Measurements from ENCODE around the gene SPRED1. TPM values are rescaled to one million over a fixed set of nuclear protein-coding genes. Genes with fewer than 3 reads are reported as not detected.

Gene SPRED1
- total and polyA plus RNA-seq, 9 of the 15 experiments (the other 6 are each of a cell fraction or from before 2014, with no cell fraction given) = 2.8 to 17.4 (median 7.9) TPM

DNA sequence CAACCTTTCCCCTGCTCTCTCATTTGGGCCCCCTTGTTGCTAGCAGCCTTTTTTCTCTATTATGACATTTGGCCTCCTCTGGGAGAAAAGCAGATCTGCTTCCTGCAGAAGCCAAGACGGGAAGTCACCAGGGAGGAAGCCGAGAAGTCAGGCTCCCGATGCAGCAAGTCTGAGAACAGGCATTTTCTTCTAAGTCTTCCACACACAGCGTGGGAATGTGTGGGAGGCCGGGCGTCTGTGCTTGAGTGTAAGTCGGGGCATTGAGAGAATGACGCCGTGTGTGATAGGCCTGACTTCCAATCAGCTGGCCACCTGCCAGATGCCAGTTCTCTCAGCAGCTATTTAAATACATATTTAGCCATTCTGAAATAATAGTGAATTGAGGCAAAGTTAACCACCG, 125.5 kb downstream of the SPRED1 start:
- Histone ChIP-seq H3K9me1 (ENCODE audit: control insufficient read depth, insufficient read depth, low read length) (no peaks in the 10 kb centered on the region), H3K36me3 (ENCODE audit: control insufficient read depth, insufficient read depth, low read length) (no peaks in the 10 kb centered on the region), H3K9me3 (replicated peaks; ENCODE audit: control insufficient read depth, insufficient read depth, low read depth, low read length) (no peaks in the 10 kb centered on the region), H2AFZ (ENCODE audit: low read depth, low read length) (no peak overlapping the region), H3K4me3 (no peak overlapping the region), H3K27ac (ENCODE audit: extremely low read depth, low read depth, low read length) (no peak overlapping the region), H3K4me2 (ENCODE audit: insufficient read depth, low read length) (no peak overlapping the region), H3K9ac (ENCODE audit: insufficient read depth in 1 of 2, low read depth in 2 of 2, low read length in 2 of 2) (no peak overlapping the region), H3K79me2 (ENCODE audit: control insufficient read depth, insufficient read depth, low read length) (no peaks in the 10 kb centered on the region), H3K4me1 (replicated peaks in 1 of 2; ENCODE audit: control insufficient read depth in 2 of 2, insufficient read depth in 2 of 2, low read length in 2 of 2) (no peaks in the 10 kb centered on the region), H3K27me3 (ENCODE audit: control insufficient read depth in 2 of 2, insufficient read depth in 2 of 2, low read length in 2 of 2) (peaks cover 0 to 3% of the 10 kb centered on the region in 2 experiments; a peak in 1 of 5 replicates), H4K20me1 (replicated peaks; ENCODE audit: control insufficient read depth, insufficient read depth, low read length) (no peaks in the 10 kb centered on the region)
- TF ChIP-seq, protein P1, sequence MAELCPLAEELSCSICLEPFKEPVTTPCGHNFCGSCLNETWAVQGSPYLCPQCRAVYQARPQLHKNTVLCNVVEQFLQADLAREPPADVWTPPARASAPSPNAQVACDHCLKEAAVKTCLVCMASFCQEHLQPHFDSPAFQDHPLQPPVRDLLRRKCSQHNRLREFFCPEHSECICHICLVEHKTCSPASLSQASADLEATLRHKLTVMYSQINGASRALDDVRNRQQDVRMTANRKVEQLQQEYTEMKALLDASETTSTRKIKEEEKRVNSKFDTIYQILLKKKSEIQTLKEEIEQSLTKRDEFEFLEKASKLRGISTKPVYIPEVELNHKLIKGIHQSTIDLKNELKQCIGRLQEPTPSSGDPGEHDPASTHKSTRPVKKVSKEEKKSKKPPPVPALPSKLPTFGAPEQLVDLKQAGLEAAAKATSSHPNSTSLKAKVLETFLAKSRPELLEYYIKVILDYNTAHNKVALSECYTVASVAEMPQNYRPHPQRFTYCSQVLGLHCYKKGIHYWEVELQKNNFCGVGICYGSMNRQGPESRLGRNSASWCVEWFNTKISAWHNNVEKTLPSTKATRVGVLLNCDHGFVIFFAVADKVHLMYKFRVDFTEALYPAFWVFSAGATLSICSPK (IDR thresholded peaks at IDR 0.05; ENCODE audit: borderline replicate concordance) = no peak
- TF ChIP-seq NFIC (IDR thresholded peaks at IDR 0.05) (peak; percentile 46; the same call in 1 of the 2 replicates), MCM5 (IDR thresholded peaks at IDR 0.05; ENCODE audit: low read depth) (no peak)
- no peak for ATAC-seq
- ChIA-PET CTCF (ENCODE audit: low intra/inter-chr PET ratio) (no interaction called here), POLR2A (interaction anchor here (0.6 kb wide), 1 partner anchor 1343 kb away, joined by 3 read pairs; no protein-coding TSS in a partner anchor)
- no peak for FAIRE-seq
- DNase-seq (ENCODE audit: extremely low read depth in 1 of 4, low spot score in 3 of 4) = no peak
- intact Hi-C loops (cut with micrococcal nuclease) = no loop called here
- no TSS peak for BruUV-seq (replicated peaks)
- in situ Hi-C loops (cut with MboI) = no loop called here
- 1% methylated on average over 10 of the region's 10 CpGs for WGBS (ENCODE audit: insufficient coverage, low coverage, missing lambda C conversion rate)
